Colonic mucosa (tissue), 4 donors: ENCODE measurements around the gene FGF14. TPM values are rescaled to one million over a fixed set of nuclear protein-coding genes. Genes with fewer than 3 reads are reported as not detected.

Source experiments
- DNase-seq: peaks from one replicate; pipeline ENCODE4 v3.0.0-alpha.2; 2020
- H3K27ac ChIP-seq: fragments of 200-600 bp; one replicate; pipeline ENCODE4 v1.8.0; 2021
- H3K27me3 ChIP-seq: fragments of 200-600 bp; one replicate; pipeline ENCODE4 v1.8.0; 2021
- H3K36me3 ChIP-seq: fragments of 200-600 bp; one replicate; pipeline ENCODE4 v1.8.0; 2021
- H3K4me1 ChIP-seq: fragments of 200-600 bp; one replicate; pipeline ENCODE4 v1.8.0; 2021; ENCODE audit warnings: mild to moderate bottlenecking
- H3K4me3 ChIP-seq: fragments of 200-600 bp; one replicate; pipeline ENCODE4 v1.8.0; 2021
- H3K9ac ChIP-seq, 2 donors: one replicate each; pipeline ENCODE4 v1.7.0; 2013; ENCODE audit warnings: control low read depth in 2 of 2, low read depth in 2 of 2, low read length in 2 of 2
- H3K9me3 ChIP-seq: fragments of 200-600 bp; one replicate; pipeline ENCODE4 v1.8.0; 2021
- CTCF ChIP-seq: fragments of 200-600 bp; IDR thresholded peaks from one replicate; pipeline ENCODE4 v1.8.0; 2022; ENCODE audit warnings: antibody characterized with exemption, mild to moderate bottlenecking
- intact Hi-C: fragments of 100-400 bp; cut with DNase I; formaldehyde crosslinking; loops from one replicate; pipeline ENCODE4 v1.14.1; 2022
- total RNA-seq, 2 donors: library from RNA; stranded (reverse); fragmentation: NEBNext Ultra II Directional in 1 of 2; extraction: Animal tissue kit (Norgen Biotek cat#: 25700) in 1 of 2; gene quantifications; one replicate each; pipeline ENCODE4 v1.2.1, GENCODE V29; 2021
- donor health status: healthy.
- donor health status: DM: no; HTN: no; CAD: no.
- donor health status: DM: no; HTN: no; CAD: no.

FGF14 gene
- total RNA-seq, 2 donors from 2014 or later, result 0.62 to 0.85 TPM

GRCh38 chr13:102260256-102260655 lies 141.6 kb downstream of the FGF14 start:
- no peak for DNase-seq
- H3K4me1 ChIP-seq, result no peaks in the 10 kb centered on the region
- intact Hi-C loops, result no loop called here
- no peak overlapping the region for H3K9ac ChIP-seq
- H3K27ac ChIP-seq, result no peak overlapping the region
- H3K4me3 ChIP-seq, result no peak overlapping the region
- no peaks in the 10 kb centered on the region for H3K36me3 ChIP-seq
- no peaks in the 10 kb centered on the region for H3K9me3 ChIP-seq
- no peaks in the 10 kb centered on the region for H3K27me3 ChIP-seq
- TF ChIP-seq CTCF, result no peak

GRCh38 chr13:102255409-102255808 lies 146.4 kb downstream of the FGF14 start:
- Histone ChIP-seq H3K9me3 (no peaks in the 10 kb centered on the region), H3K4me1 (no peaks in the 10 kb centered on the region), H3K9ac (no peak overlapping the region), H3K27me3 (no peaks in the 10 kb centered on the region), H3K36me3 (no peaks in the 10 kb centered on the region), H3K4me3 (no peak overlapping the region), H3K27ac (no peak overlapping the region)
- no peak for DNase-seq
- no peak for TF ChIP-seq CTCF
- intact Hi-C loops, result no loop called here

GRCh38 chr13:102251817-102252216 lies 150.0 kb downstream of the FGF14 start:
- H3K9me3 ChIP-seq, result no peaks in the 10 kb centered on the region
- no peak for TF ChIP-seq CTCF
- no peak overlapping the region for H3K27ac ChIP-seq
- intact Hi-C loops, result no loop called here
- no peaks in the 10 kb centered on the region for H3K27me3 ChIP-seq
- H3K36me3 ChIP-seq, result no peaks in the 10 kb centered on the region
- DNase-seq, result no peak
- no peaks in the 10 kb centered on the region for H3K4me1 ChIP-seq
- H3K9ac ChIP-seq, result no peak overlapping the region
- H3K4me3 ChIP-seq, result no peak overlapping the region

- Histone ChIP-seq H3K4me1 (no peaks in the 10 kb centered on the region), H3K36me3 (no peaks in the 10 kb centered on the region), H3K9ac (no peak overlapping the region), H3K4me3 (no peak overlapping the region), H3K27ac (no peak overlapping the region), H3K27me3 (no peaks in the 10 kb centered on the region), H3K9me3 (no peaks in the 10 kb centered on the region)
- intact Hi-C loops, result no loop called here
- no peak for DNase-seq
- TF ChIP-seq CTCF, result no peak
Measured at GRCh38 chr13:102250448-102250847, 151.4 kb downstream of the FGF14 start.

- TF ChIP-seq CTCF, result no peak
- intact Hi-C loops, result no loop called here
- H3K9ac ChIP-seq, result no peak overlapping the region
- H3K4me3 ChIP-seq, result no peak overlapping the region
- H3K4me1 ChIP-seq, result no peaks in the 10 kb centered on the region
- no peaks in the 10 kb centered on the region for H3K27me3 ChIP-seq
- H3K9me3 ChIP-seq, result no peaks in the 10 kb centered on the region
- H3K27ac ChIP-seq, result no peak overlapping the region
- DNase-seq, result no peak
- H3K36me3 ChIP-seq, result no peaks in the 10 kb centered on the region
Measured at GRCh38 chr13:102244607-102245227, 157.1 kb downstream of the FGF14 start.
